GM12878 (cell line): ENCODE data around the gene TSFM. TPM values are rescaled to one million over a fixed set of nuclear protein-coding genes. Genes with fewer than 3 reads are reported as not detected.

ENCODE experiments used
- BMI1 ChIP-seq: fragments of 450-650 bp; IDR thresholded peaks from 2 replicates; pipeline ENCODE4 v1.6.1; 2016; ENCODE audit warnings: mild to moderate bottlenecking, moderate library complexity, borderline replicate concordance
- E2F8 ChIP-seq: fragments of 450-650 bp; IDR thresholded peaks from 2 replicates; pipeline ENCODE4 v1.6.1; 2018; ENCODE audit warnings: mild to moderate bottlenecking, low read depth, moderate library complexity; ENCODE audit not compliant: partially characterized antibody
- KAT2A ChIP-seq: conservative IDR thresholded peaks from 2 replicates; pipeline ENCODE4 v1.6.1; 2011; ENCODE audit warnings: low read depth, low read length; ENCODE audit not compliant: control insufficient read depth
- KLF5 ChIP-seq: fragments of 450-650 bp; IDR thresholded peaks from 2 replicates; pipeline ENCODE4 v1.6.1; 2014; ENCODE audit warnings: mild to moderate bottlenecking; ENCODE audit not compliant: partially characterized antibody
- PBX3 ChIP-seq: IDR thresholded peaks from 2 replicates; pipeline ENCODE4 v1.6.1; 2011; ENCODE audit warnings: mild to moderate bottlenecking, low read depth, low read length, moderate library complexity; ENCODE audit not compliant: insufficient replicate concordance
- SIX5 ChIP-seq: IDR thresholded peaks from 2 replicates; pipeline ENCODE4 v1.6.1; 2011; ENCODE audit warnings: mild to moderate bottlenecking, low read depth, low read length, moderate library complexity; ENCODE audit not compliant: severe bottlenecking
- polyA plus RNA-seq, 11 experiments: library from polyadenylated mRNA; depleted of rRNA in 4 of 11; unstranded in 6 of 11; stranded (reverse) in 5 of 11; fragments of >200 nt; fragmentation: Nextera tagmentation in 4 of 11; fragmentation: Illumina TruSeq in 1 of 11; extraction: Ambion mirVana in 4 of 11; extraction: Trizol in 1 of 11; gene quantifications; 1 replicate in 1 of 11; 2 replicates in 10 of 11; pipeline versions ENCODE4 v1.2.1 to v1.2.3, GENCODE V29; 2011 to 2016; ENCODE audit warnings: inconsistent platforms in 2 of 11, missing spikeins in 2 of 11, low read depth in 1 of 11
- total RNA-seq, 4 experiments: library from RNA; depleted of rRNA in 3 of 4; stranded (reverse); fragments of >200 nt in 3 of 4; fragmentation: Illumina TruSeq in 1 of 4; extraction: Trizol in 1 of 4; gene quantifications; 2 replicates each; pipeline versions ENCODE4 v1.2.1 to v1.2.3, GENCODE V29; 2013 to 2021
- TF ChIP-seq, protein P1 (sequence below): fragments of 450-650 bp; formaldehyde crosslinking; IDR thresholded peaks from 2 replicates; pipeline ENCODE4 v1.4.0; 2022; ENCODE audit warnings: mild to moderate bottlenecking, moderate library complexity

Gene TSFM
- total and polyA plus RNA-seq, 10 of the 15 experiments (the other 5 are each of a cell fraction or from before 2014, with no cell fraction given), result 36.7 to 132 (median 45.6) TPM

- TF ChIP-seq, protein P1, sequence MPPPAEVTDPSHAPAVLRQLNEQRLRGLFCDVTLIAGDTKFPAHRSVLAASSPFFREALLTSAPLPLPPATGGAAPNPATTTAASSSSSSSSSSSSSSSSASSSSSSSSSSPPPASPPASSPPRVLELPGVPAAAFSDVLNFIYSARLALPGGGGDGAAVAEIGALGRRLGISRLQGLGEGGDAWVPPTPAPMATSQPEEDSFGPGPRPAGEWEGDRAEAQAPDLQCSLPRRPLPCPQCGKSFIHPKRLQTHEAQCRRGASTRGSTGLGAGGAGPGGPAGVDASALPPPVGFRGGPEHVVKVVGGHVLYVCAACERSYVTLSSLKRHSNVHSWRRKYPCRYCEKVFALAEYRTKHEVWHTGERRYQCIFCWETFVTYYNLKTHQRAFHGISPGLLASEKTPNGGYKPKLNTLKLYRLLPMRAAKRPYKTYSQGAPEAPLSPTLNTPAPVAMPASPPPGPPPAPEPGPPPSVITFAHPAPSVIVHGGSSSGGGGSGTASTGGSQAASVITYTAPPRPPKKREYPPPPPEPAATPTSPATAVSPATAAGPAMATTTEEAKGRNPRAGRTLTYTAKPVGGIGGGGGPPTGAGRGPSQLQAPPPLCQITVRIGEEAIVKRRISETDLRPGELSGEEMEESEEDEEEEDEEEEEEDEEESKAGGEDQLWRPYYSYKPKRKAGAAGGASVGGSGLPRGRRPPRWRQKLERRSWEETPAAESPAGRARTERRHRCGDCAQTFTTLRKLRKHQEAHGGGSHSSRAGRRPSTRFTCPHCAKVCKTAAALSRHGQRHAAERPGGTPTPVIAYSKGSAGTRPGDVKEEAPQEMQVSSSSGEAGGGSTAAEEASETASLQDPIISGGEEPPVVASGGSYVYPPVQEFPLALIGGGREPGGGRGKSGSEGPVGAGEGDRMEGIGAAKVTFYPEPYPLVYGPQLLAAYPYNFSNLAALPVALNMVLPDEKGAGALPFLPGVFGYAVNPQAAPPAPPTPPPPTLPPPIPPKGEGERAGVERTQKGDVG, result no peak
- TF ChIP-seq BMI1 (no peak), SIX5 (no peak), KLF5 (no peak), PBX3 (no peak), E2F8 (no peak), KAT2A (no peak)
Observed at GRCh38 chr12:57841445-57841844, 58.9 kb downstream of the TSFM start (continued).
